HEK293T (cell line): ENCODE measurements around the gene ZBTB7B.

Source experiments
- ARNT ChIP-seq: fragments of 450-650 bp; IDR thresholded peaks from 2 replicates; pipeline ENCODE4 v1.6.1; 2017; ENCODE audit warnings: mild to moderate bottlenecking
- SUZ12 ChIP-seq: fragments of 450-650 bp; IDR thresholded peaks from 2 replicates; pipeline ENCODE4 v1.6.1; 2016; ENCODE audit warnings: mild to moderate bottlenecking
- ZNF384 ChIP-seq: fragments of 450-650 bp; IDR thresholded peaks from 2 replicates; pipeline ENCODE4 v1.6.1; 2016

DNA sequence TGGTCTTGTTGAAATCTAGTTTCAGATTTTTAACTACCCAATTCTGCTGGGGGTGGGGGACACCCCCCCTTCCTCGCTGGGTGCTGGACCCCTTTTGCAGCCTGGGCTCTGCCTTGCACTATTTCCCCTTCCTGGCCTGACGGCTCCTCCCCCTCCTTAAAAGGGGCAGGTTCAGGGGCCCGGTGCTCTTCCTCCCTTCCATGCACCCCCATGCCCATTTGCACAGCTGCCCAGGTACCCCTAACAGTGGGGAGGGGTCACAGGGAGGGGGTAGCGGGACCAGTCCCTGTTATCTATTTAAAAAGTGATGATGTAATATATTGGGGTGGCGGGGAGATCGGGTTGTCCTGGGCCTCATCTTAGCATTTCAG, 15.3 kb downstream of the ZBTB7B start:
- TF ChIP-seq ARNT (no peak), SUZ12 (no peak), ZNF384 (no peak)
